ENCODE data around the gene INTS11. TPM values are rescaled to one million over a fixed set of nuclear protein-coding genes. Genes with fewer than 3 reads are reported as not detected.

INTS11 gene
- total and polyA plus RNA-seq, 9 of the 15 experiments (the other 6 are each of a cell fraction or from before 2014, with no cell fraction given) = 3.6 to 183 (median 110) TPM

- no peak for TF ChIP-seq ATF3 (IDR thresholded peaks at IDR 0.05)
- TF ChIP-seq ATF3 (CRISPR knock-in tag; conservative IDR thresholded peaks at IDR 0.05) = no peak
- peak; percentile 75; the same call in 1 of the 2 replicates for TF ChIP-seq ETV5 (CRISPR knock-in tag; IDR thresholded peaks at IDR 0.05; ENCODE audit: low read depth)
- peak; percentile 82 for TF ChIP-seq ARID4B (CRISPR knock-in tag; IDR thresholded peaks at IDR 0.05)
- no peak for TF ChIP-seq OTX1 (CRISPR knock-in tag; IDR thresholded peaks at IDR 0.05)
- TF ChIP-seq AFF1 (IDR thresholded peaks at IDR 0.05; ENCODE audit: low read depth in 1 of 2, partially characterized antibody in 2 of 2) = peak in 1 of 2 experiments; percentile 62
- no peak for TF ChIP-seq ZNF764 (CRISPR knock-in tag; IDR thresholded peaks at IDR 0.05; ENCODE audit: low read depth)
- no peak for TF ChIP-seq NFIX (CRISPR knock-in tag; IDR thresholded peaks at IDR 0.05; ENCODE audit: low read depth)
- peak in 1 of 2 experiments; percentile 54; a peak in 2 of 4 replicates for TF ChIP-seq MNT (conservative IDR thresholded peaks at IDR 0.05)
- TF ChIP-seq SRSF1 (IDR thresholded peaks at IDR 0.05; ENCODE audit: low read depth, low read length) = no peak
- TF ChIP-seq IRF9 (tag; IDR thresholded peaks at IDR 0.05) = no peak
- TF ChIP-seq ARID2 (IDR thresholded peaks at IDR 0.05) = no peak
Measured at GRCh38 chr1:1273512-1274298, 50.8 kb downstream of the INTS11 start, which contains the start of gene UBE2J2 (continued).

Measured in K562 (cell line).